Measurements from ENCODE around the gene CHCHD5.
A peak's percentile ranks its signal among the peaks of the same experiment; 100 is the strongest.
"Not testable (repeated sequence)": the region's sequence is repeated elsewhere in the genome, so short reads cannot be mapped to it uniquely, and the experiment has no call there.

The CHCHD5 gene, protein sequence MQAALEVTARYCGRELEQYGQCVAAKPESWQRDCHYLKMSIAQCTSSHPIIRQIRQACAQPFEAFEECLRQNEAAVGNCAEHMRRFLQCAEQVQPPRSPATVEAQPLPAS
- total RNA-seq = 5.8 to 11.7 (median 7.7) reads per million in 4 experiments

DNA sequence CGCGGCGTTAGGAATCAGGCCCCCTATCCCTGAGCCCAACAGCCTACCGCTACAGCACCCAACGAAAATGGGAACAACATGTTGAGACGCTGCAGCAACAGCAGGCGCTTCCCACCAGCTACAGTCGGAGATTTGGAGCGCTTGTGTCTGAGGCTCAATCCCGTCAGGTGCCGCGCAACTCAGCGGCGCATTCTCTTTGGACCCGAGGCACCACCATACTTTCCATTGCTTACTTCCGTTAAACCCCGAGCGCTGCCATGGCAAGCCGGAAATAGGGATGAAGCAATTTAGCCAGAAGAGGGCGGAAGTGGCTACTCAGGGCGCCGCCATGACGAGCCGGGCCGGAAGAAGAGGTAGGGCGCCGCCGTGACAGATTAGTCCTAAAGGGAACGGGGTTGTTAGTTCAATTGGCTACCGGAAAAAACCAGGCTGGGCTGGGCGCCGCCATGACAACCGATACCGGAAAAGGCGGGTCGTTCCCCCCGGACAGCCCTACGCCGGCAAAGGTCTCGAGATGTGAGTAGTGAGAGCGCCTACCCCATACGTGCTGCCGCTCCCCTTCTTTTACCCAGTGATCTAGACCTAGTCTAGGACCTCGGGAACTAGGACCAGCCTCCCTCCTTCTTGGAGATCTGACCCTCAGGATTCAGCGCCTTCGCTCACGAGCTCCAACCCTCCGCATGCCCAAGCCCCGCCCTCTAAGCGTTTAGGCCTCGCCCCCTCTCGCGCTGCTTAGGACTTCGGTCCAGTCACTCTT lies at the start of gene CHCHD5:
CHCHD5 (plus strand) TSS at position 476 of the 757 bp plus-strand sequence; CDS start at position 515, 39 bp downstream.
- DNase-seq = peak; percentile 84

DNA sequence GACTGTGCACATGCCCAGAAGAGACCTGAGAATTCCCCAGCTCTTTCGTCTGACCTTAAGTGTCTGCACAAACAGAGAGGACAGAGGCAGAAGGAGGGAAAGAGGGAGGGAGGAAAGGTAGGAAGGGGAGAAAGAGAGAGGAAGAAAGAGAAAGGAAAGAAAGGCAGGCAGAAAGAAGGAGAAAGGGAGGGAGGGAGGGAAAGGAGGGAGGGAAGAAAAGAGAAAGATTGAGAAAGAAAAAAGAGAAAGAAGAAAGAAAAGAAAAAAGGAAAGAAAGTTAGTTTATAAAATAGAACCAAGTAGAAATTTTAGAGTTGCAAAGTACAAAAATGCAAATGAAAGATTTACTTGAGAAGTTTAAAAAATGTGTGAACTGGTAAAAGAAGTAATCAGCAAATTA lies 49.6 kb upstream of the CHCHD5 start:
- DNase-seq = no peak

DNA sequence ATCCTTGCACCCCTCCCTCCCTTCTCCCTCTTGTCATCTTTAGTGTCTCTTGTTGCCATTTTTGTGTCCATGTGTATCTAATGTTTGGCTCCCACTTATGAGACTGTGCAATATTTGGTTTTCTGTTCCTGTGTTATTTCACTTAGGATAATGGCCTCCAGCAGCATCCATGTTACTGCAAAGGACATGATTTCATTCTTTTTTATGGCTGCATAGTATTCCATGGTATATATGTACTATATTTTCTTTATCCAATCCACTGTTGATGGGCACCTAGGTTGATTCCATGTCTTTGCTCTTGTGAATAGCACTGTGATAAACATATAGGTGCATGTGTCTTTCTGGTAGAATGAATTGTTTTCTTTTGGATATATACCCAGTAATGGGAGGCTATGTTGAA lies 47.7 kb upstream of the CHCHD5 start:
- DNase-seq = not testable (repeated sequence)

DNA sequence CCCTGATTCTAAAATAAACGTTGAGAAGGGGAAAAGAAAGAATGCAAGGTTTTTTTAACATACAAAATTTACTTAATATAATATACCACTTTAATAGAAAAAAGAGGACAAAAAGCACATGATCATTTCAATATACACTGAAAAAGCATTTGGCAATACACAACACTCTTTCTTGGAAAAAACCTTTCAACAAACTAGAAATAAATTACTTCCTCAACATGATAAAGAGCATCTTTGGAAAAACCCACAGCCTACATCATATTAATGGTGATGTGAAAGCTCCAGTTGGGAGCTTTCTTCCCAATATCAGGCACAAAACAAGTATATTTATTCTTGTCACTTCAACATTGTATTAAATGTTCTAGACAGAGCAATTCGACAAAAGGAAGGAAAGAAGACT lies 45.1 kb upstream of the CHCHD5 start:
- no peak for DNase-seq

DNA sequence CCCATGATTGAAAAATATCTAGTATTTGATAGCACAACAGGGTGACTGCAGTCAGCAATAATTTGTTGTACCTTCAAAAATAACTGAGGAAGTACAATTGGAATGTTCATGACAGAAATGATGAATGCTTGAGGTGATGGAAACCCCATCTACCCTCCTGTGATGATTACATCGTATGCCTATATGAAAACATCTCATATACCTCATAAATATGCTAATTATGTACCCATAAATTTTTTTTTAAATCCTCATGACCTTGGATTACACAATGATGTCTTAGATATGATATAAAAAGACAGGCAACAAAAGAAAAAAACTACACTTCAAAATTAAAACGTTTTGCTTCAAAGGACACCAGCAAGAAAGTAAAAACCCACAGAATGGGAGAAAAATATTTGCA lies 43.5 kb upstream of the CHCHD5 start:
- no peak for DNase-seq

DNA sequence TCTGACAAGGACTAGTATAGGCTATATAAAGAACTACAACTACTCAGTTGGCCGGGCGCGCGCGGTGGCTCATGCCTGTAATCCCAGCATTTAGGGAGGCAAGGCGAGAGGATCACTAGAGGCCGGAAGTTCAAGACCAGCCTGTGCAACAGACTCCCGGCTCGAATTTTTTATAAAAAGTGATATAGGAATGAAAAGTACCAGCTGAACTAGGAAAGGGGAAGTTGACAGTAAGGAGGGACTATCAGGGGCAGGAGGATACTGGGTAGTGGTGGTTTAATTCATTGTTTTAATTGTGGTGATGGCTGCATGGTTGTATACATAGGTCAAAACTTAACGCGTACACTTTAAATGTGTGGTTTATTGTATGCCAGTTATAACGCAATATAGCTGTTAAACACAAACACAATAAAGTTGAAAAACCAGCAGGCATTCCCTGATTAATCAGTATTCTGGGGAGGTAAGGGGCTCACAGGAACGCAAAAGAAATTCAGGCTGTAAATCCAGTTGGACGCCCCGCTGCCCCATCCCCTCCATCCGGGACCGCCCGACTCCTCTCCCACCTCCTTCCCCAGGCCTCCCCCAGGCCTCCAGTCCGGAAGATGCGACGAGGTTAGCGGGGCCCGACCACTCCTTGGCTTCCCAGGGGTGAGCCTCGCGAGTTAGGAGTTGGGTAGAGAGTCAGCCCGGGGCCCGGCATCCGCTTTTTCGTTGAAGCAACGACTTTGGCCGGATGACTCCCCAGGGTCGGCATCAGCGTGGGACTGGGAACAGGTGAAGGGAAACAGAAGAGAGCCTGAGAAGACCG lies 42.9 kb upstream of the CHCHD5 start:
- peak; percentile 6 for DNase-seq

DNA sequence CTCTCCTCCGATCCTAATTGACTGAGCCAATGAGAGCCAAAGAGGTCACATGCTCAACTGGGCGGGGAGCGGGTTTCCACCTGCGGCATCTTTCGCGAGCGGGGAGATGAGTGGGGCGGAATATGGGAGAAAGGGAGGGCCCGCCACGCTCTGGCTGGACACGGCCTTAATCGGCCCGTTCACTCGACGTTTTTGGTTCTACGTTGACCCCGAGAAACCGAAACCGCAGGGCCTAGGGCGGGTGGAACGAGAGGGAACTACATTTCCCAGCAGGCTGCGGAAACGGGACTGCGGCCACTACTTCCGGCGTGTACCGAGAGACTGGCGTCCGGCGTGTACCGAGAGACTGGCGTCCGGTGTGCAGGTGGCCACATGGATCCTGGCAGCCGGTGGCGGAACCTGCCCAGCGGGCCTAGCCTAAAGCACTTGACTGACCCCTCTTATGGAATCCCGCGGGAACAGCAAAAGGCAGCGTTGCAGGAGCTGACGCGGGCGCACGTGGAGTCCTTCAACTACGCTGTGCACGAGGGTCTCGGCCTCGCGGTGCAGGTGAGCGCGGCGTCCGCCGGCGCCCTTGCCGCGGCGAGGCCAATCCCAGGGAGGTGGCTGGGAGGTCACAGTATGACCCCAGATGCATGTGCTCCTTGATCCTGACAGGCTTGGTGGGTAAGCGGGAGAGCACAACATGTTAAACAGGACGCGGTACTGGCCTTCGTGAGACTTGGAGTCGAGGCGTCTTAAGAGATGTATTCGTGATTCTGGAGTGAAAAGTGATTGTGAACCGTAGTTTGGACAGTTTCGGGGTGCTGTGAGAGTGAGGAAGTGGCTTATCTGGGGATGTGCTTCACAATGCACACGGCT lies 42.1 kb upstream of the CHCHD5 start, which contains the start of gene POLR1B:
POLR1B (plus strand) TSS at position 343 of the 861 bp plus-strand sequence; CDS start at position 373, 30 bp downstream.
- DNase-seq = peak; percentile 61

DNA sequence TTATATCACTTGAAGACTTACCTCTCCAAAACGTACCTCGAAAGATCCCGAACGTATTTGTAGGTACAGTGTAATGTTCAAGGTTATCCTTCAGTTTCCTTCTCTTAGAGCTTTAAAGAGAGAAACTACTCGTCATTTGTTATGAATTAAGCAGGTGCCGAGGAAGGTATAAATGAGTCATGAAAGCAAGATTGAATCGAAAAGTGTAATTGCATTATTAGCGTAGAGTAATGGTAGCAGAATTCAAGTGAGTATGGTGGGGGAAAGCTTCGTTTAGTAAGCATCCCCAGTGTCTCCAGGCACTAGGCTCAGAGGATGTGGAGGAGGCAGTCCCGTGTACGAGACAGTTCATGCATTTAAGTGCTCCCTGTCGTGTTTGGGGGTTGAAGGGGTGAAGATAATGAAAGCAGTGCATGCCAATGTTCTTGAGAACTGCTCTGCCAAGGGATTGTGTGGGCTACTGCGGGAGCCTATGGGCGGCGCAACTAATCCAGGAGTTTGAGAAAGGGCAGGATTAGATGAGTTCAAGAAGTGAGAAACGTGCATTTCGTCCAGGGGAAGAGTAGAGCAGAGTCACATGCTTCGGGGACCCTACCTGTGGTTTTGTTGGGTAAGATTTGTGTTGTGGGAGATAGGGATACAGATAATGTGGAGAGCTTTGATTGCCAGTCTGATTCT lies 41.3 kb upstream of the CHCHD5 start:
- no peak for DNase-seq

DNA sequence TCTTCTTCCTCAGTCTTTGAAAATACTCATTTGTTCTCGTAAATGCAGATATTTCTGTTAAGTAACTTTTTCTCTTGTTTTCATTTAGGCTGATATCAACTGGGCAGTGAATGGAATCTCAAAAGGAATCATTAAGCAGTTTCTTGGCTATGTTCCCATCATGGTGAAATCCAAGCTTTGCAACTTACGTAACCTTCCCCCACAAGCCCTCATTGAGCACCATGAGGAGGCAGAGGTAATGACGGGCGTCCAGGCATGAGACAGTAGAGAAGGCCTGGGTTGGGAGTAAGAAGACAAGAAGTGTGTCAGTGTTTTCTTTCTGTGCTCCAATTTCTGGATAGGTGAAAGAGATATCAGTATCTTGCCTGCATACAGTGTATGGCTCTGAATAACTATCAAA lies 37.1 kb upstream of the CHCHD5 start:
- DNase-seq = no peak

DNA sequence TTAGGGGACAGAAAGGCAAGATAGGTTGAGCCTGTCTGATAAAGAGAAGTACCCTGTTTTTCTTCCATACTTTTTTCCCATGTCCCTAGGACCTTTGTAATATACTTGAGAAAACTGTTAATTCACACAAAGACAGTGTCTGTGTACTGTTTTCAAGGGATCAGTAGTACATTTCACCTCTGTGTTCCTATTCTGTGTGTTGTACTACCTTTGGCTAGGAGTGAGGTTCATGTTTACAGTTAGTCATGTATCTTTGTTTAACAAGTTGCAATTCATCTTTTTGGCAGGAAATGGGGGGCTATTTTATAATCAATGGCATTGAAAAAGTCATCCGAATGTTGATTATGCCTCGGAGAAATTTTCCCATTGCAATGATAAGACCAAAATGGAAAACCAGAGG lies 35.4 kb upstream of the CHCHD5 start:
- DNase-seq = no peak

DNA sequence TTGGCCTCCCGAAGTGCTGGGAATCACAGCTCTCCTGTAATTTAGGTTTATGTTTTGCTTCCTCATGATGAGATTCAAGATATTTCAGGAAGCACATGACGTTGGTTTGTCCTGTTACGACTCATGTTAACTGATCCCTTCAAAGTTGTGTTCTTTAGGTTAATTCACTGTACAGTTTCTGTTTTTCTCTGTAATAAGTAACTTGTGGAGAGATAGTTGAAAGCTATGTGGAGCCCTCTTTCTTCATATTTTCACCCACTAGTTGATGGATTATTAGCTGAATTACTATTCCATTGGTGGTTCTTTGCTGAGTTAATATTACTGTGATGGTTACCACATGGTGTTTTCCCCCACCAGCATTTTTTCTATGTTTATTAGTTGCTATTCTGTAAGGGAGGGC lies 18.3 kb upstream of the CHCHD5 start:
- DNase-seq = no peak

DNA sequence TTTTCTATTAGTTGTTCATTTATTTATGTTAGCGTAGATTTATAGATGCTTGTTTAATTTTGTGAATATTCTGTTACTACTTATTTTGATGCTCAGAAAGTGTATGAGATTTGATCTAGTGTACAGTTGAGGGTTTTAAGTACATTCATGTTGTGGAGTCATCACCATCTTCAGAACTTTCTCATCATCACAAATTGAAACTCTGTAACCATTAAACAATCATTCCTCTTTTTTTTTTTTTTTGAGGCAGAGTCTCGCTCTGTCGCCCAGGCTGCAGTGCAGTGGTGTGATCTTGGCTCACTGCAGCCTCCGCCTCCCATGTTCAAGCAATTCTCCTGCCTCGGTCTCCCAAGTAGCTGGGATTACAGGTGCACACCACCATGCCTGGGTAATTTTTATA lies 17.9 kb upstream of the CHCHD5 start:
- DNase-seq = not testable (repeated sequence)

DNA sequence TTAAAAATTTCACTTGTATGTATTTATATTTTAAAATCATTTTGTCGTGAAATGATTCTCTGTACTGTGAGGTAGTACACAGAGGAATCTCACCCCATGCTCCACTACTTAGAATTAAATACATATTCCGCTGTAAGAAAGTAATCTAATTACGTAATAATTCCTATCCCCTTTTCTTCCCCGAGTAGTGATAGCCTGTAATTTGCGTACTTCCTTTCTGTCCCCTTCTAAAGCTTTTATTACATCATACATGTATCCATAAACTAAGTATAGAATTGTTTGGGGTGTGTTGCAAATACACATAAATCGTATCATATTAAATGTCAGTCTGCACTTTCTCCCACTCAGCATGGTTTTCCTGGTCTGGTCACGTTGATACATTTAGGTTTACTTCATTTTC lies 12.4 kb upstream of the CHCHD5 start:
- no peak for DNase-seq

DNA sequence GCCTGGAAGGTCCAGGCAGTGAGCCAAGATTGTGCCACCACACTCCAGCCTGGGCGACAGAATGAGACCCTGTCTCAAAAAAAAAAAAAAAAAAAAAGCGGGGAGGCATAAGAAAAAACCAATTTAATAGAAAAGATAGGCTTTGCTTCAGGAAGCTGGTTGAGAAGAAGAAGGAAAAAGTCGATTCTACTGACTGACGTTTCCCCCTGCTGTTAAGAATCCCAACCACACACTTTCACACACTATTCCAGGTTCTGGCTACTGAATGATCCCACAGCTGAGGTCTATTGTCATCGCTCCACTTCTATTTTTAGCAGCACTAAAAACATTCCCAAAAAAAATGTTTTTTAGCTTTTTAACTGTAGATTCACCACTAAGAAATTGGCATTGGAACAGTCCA lies 6.7 kb upstream of the CHCHD5 start:
- DNase-seq = no peak

DNA sequence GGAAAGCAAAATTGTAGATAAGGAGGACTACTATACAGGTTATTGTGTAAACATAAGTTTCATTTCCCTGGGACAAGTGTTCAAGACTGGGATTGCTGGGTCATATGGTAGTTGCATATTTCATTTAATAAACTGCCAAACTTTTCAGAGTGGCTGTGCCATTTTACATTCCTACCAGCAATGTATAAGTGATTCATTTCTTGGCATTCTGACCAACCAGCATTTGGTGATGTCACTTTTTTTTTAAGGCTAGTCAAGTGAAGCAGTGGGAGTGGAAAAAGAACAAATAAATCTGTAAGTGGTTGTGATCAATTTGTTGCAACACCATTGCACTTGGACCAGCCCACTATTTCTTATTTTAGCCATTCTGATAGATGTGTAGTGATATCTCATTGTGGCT lies 5.2 kb upstream of the CHCHD5 start:
- DNase-seq = no peak

DNA sequence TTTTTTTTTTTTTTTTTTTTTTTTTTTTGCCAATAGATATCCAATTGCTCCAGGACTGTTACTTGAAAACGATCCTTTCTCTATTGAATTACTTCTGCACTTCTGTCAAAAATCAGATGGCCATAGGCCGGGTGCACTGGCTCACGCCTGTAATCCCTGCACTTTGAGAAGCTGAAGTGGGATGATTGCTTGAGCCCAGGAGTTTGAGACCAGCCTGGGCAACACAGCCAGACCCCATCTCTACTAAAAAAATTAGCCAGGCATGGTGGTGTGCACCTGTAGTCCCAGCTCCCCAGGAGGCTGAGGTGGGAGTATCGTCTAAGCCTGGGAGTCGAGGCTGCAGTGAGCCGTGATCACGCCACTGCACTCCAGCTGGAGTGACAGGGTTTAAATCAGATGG lies 4.3 kb upstream of the CHCHD5 start:
- no peak for DNase-seq

DNA sequence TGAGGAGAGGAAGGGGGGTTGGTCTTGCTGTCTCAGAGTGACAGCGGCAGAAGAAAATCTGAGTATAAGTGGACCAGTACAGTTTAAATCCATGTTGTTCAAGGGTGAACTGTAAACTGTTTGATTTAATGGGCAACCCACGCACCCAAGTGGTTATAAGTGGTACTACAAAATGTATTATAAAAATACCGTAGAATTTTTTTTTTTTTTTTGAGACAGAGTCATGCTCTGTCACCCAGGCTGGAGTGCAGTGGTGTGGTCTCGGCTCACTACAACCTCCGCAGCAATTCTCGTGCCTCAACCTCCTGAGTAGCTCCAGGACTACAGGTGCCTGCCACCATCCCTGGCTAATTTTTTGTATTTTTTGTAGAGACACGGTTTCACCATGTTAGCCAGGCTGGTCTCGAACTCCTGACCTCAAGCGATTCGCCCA lies 2.1 kb upstream of the CHCHD5 start:
- DNase-seq = no peak

DNA sequence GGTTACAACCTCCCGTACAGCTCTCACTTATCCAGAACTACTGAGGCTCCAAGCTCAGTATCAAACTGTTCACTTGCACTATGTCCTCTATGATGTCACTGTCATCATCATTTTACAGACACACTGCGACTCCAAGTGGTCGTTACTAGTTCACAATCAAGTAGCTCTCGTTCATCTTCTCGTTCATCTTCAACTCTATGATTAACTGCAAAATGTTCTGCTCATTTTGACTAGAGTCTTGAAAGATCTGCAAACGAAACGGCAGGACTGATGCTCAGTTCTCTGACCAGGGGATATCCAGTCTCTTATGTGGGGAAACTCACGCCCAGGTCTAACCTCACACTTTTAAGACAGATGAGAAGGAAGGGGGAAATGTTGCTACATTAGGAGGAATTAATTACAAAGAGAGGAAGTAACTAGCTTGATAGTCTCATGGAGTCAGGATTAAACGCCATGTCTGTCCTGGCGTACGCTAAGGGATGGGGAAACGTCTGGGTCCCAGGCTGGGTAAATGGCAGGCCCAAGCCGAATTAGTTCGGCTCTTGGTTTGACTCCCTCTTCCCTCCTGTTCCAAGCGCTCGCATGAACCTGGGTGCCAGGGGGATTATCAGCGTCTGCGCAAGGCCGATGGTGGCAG lies 794 bp upstream of the CHCHD5 start:
- DNase-seq = no peak

DNA sequence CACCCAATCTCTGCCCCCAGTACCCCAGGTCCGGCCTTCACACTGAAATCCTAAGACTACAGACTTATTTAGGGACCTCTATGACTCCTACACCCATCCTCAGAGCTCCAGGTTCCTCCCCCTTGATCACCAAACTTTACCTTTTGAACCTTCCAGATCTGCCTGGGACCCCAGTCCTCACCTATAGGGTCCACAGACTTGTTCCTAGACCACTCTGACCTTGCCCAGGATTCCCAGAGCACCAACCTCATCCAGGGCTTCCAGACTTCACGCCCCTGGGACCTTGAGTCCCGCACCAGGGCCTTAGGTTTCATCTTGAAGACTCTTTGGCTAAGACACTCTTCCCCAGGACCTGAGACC lies 462 bp downstream of the CHCHD5 start:
- no peak for DNase-seq

DNA sequence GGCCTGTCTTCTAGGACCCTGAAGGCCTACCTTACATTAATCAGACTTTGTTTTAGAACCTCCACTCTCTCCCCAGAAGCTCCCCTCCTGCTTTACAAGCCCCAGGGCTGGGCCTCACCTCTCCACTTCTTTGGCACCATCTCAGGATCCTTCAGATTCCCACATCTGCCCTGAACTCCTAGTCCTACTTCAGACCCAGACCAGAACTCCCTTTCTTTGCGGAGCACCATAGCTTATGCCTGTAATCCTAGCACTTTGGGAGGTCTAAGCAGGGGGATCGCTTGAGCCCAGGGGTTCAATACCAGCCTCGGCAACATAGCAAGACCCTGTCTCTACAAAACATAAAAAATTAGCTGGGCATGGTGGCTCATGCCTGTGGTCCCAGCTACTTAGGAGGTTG lies 991 bp downstream of the CHCHD5 start:
- DNase-seq = no peak

DNA sequence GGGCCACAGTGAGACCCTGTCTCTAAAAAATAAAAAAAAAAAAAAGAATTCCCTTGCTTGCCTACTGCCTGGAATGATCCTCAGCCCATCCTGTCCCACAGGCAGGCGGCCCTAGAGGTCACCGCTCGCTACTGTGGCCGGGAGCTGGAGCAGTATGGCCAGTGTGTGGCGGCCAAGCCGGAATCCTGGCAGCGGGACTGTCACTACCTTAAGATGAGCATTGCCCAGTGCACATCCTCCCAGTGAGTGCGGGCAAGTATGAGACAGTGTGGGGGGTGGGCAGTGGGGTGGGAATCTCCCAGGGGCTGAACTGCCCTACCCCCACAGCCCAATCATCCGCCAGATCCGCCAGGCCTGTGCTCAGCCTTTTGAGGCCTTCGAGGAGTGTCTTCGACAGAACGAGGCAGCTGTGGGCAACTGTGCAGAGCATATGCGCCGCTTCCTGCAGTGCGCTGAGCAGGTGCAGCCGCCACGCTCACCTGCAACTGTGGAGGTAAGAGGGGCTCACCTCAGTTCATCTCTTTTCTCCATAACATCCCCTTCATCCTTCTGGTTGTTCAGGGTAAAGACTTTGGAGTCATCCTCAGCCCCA lies 1.6 kb downstream of the CHCHD5 start:
- no peak for DNase-seq
